CD4-positive, alpha-beta T cell treated with Interleukin-15 for 4 hours (primary cell): ENCODE measurements around the gene ARMCX2.
A peak's percentile ranks its signal among the peaks of the same experiment; 100 is the strongest.
"Not testable (repeated sequence)": the region's sequence is repeated elsewhere in the genome, so short reads cannot be mapped to it uniquely, and the experiment has no call there.

ENCODE experiments used
- DNase-seq: peaks from one replicate; pipeline ENCODE4 v3.0.0-alpha.2; 2020; ENCODE audit warnings: low spot score

Gene ARMCX2

DNA sequence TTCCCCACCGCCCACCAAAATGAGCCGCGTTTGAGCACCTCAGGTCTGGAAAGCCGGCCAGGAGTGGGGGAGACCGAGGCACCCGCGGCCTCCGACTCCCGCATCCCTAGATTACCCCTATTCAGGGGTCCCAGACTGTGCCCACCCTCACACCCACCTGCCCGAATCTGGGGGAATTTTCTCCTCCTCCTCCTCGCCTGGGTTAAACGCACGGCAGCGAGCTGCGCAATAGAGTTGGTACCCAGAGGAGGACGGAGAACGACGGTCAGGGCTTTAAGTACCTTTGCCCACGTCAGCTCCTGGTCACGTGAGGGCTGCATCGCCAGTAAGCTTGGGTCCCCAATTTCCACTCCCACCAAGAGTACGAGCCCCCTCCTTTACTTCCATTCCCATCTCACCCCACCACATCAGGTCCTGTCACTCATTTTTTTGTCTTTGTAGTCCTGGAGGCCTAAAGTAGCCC is at the start of gene ARMCX2:
TSS of gene ARMCX2 (minus strand) at position 250 of the 463 bp plus-strand sequence. CDS start 2,262 bp downstream, outside the sequence.
- DNase-seq = peak; percentile 0

DNA sequence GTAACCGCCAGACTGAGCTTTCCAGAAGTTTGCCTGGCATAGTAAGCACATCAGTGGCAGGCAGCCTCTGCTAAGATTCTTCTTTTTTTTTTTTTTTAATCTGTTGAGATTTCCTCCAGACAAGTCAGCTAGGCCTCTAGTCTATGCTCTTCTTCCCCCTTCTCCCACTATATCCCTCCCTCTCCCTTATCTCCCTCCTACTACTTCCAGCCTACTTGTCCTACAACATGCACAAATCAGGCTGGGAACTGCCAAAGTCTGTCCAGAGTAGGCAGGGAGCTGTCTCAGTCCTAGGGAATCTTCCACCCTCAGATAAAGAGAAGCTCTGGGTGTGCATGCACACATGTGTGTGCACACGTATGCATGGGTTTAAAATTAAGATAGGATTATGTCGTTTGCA is 49.7 kb upstream of the ARMCX2 start:
- no peak for DNase-seq

DNA sequence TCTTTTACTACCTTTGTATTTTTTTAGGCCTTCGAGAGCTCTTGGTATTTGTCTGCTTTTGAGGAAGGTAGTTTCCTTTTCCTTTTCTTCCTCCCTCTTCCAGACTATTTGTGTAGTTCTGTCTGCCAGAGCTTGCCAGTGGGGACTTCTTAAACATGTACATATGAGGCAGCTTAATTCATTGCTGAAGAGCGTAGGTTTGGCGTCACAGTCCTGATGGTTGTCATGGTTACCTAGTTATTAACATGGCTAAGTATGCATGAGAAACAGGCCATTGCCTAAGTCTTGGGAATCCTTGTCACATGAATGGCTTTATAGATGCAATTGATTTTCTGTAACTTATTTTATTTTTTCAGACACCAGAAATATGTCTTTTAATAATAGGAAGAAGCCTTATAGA is 48.5 kb upstream of the ARMCX2 start:
- no peak for DNase-seq

DNA sequence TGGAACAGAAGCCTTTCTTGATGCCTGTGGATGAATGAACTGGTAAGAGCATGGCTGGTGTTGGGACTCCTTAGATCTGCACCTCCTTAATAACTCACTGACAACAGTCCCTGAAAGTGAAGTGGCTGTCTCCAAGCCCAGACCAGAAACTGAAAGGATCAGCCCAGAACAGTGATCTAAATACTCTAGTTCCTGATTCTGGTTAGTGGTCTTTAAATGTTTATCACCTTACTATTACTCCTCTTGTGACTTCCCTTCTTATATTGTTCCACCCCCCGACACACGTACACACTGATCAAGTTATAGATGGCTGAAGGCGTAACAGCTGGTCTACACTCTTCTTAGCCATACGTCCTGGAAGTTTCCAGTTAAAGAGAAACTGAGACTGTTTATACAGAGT is 33.8 kb upstream of the ARMCX2 start:
- DNase-seq = no peak

DNA sequence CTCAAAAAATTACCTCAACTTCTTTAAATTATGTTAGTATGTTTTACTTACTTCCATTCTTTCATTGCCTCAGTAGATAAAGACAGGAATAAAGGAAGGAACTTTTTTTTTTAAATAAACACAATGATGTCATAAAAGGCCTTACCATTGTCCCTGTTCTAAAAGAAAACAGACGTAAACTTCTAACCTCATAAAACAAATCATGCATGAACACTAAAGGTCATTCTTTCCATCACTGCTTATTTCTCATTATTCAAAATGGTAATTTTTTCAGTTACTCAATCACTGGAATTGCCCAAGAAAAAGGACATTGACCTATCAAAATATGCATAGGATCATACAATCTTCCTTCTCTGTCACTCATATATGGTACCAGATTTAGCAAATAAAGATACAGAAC is 32.2 kb upstream of the ARMCX2 start:
- no peak for DNase-seq

DNA sequence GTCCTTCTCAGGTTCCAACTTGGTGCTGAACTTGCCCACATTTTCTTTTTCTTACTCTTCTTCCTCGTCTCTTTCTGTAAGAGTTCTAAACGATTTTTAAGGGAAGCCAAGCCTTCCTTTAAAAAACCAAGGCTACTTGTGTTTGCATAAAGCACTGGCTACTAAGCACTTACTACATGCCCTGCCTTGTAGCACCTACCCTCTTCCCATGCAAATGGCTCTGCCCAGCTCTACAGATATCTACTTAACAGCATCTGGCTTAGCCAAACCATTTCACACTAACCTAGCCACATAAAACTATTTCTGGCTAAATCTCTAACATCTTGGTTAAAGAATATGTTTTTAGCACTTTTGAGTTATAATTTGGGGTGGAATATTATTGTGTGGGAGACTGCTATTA is 26.9 kb upstream of the ARMCX2 start:
- no peak for DNase-seq

DNA sequence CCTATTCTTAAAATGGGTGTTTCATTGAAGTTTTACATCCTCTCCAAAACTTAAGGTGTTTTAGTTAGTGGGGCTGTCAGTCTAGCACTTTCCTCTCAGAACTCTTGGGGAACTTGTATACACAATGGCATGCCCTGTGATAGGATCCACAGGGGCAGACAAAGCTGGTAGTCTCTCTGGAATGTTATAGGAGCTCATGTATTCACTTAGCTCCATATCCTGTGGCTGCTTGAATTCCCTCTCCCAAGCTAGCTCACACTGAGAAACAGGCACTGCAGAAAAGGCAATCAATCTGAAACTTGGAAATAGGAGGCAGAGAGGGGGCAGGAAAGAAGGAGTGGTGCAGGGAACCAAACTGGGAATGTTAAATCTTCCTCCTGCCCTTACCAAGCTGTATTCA is 26.3 kb upstream of the ARMCX2 start:
- no peak for DNase-seq

DNA sequence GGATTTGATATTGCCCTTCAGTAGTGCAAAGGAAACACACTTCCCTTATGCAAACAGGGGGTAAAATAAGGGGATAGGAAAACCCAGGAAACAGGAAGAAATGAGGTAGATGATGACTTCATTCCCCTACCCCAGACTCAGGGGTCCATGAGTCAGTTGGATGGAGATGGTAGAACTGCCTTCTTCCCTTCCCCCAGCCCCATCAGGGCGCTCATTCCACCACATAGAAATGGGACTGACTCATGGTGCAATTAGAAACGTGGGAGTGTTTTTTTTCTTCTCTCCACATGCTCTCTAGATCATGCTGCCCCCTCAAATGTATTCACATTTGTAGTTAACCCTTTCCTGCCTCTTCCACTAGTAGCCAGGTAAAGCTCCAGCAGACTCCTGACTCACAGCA is 23.1 kb upstream of the ARMCX2 start:
- DNase-seq = no peak

DNA sequence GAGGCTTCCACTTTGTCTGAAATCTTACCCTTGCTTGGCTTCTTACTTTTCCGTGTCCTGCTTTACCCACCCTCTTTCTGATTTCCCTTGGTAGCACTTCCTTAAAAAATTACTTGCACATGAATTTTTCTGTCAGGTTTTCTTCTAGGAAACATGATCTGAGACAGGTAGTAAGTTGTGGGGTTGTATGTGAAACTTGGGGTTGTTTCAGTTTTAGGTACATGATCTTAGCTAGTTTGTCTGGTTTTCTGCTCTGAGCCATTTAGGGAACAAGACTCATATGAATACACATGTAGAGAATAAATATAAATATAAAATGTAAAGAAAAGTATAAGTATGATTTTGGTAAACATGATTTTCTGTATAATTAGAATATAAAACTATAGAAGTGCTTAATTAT is 17.4 kb upstream of the ARMCX2 start:
- DNase-seq = no peak

DNA sequence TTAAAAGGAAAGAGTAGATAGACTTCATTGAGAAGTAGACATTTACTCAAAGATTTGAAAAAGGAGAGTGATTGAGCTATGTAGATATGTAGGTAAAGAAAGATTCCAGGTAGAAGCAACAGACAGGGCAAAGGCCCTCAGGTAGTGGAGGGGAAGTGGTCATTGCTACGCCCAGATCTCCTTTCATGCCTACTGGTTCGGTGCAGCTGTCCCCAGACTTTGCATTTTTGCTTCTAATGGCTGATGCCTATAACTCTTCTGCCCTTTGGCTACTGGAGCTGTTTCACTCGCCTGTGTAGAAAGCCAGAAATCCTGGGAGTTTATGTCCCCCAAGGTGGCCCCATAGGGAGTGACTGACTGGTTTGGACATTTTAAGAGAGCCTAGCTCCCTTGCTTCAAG is 16.9 kb upstream of the ARMCX2 start:
- DNase-seq = no peak

DNA sequence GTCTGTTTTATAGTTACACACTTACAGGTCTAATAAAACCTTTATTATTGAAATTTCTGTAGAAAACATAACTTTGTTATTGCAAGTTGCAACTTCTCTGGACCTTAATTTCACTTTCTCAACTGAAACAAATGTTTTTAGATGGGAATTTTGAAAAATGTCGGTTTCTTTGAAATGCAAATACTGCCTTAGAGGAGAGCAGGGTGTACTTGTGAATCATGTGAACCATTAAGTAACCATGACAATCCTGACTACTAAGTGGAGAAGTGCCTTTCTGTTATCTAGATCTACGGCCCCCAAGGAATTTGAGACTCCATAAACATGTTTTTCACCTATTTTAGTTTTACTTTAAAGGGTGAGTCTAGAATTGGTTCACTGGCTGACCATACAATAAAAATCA is 8.5 kb upstream of the ARMCX2 start:
- DNase-seq = no peak

DNA sequence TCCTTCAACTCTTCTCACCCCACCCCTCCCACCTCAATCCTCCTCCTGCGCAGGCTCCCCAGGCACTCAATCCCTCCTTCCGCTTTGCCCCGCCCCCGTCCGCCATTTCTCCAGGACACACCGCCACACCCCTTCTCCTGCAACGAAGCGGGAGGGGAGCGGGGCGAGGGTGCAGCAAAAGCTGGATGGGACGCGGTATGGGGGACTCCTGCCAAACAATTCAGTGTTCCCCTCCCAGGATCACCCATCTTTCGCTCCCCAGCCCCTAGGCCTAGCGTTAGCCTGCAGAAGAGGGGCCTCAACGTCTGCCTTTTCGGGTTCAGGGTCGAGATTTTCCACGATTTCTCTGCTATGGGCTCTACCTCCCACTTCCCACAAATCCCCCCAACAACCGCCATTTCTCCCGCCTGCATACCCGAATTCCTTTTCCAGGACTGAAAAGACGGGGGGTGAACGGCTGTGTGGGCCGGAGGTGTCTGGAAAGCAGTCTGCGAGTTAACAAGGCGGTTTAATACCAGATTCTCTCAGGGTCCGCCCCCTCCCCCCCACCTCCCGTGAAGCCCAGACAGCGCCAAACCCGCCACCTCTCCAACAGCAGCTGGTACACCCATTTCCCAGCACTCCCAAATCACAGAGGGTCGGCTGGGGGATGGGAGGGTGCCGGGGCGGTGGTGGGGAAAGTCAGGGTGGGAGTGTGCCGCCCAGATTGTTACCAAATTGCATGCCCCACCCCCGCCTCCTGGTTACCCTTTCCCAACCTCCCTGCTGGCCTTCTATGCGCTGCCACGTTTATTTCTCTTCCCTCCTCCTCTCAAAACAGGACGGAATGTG is 774 bp downstream of the ARMCX2 start:
- peak; percentile 44 for DNase-seq

DNA sequence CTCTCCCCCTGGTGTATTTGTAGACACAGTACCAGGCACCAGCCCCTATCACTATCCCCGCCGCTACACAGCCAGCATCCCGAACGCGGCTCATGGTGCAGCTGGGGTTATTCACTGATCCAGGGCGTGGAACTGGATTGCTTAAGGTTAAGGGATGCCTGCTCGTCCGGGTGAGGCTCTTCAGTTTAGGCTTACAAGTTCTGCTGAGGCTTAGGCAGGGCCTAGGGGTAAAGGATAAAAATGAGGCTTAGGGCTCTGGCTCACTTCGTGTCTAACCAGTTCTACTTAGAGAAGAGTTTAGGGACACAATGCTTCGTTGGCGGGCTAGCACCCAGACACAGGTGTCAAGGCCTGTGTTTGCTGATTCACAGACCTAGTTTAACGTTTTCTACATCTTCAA is 2.2 kb downstream of the ARMCX2 start:
- DNase-seq = no peak

DNA sequence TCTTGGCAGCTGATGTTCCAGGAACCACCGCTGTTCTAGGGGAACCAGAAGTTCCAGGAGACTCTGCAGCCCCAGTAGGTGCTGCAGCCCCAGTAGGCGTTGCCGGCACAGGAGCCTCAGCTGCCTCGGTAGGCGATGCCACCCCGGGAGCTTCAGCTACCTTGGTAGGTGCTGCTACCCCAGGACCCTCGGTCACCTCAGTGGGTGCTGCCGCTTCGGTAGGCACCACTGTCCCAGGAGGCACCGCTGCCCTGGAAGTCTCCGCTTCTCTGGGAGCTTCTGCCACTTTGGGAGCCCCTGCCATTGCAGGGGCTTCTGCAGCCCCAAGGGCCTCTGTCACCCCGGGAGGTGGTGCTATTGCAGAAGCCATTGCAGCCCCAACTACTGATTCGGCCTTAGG is 2.8 kb downstream of the ARMCX2 start:
- DNase-seq = no peak

DNA sequence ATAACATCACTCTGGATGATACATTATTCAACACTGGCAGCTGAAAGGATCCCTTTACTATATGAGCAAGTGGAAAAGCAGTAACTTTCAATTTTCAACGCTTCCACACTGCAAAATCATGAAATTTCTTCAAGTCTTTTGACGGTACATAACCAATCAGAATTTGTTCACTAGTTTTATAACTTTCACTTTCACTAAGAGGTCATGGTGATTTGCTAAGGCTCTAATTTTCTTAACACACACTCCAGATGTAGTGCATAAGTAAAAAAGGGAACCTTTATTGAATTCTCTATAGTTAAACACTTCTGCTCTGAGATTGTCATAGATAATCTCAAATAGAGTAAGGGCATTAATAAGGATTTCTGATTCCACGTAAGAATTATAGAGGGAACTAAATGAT is 4.1 kb downstream of the ARMCX2 start:
- peak; percentile 2 for DNase-seq

DNA sequence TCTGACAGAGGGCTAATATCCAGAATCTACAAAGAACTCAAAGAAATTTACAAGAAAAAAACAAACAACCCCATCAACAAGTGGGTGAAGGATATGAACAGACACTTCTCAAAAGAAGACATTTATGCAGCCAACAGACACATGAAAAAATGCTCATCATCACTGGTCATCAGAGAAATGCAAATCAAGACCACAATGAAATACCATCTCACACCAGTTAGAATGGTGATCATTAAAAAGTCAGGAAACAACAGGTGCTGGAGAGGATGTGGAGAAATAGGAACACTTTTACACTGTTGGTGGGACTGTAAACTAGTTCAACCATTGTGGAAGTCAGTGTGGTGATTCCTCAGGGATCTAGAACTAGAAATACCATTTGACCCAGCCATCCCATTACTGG is 11.9 kb downstream of the ARMCX2 start:
- DNase-seq = not testable (repeated sequence)

DNA sequence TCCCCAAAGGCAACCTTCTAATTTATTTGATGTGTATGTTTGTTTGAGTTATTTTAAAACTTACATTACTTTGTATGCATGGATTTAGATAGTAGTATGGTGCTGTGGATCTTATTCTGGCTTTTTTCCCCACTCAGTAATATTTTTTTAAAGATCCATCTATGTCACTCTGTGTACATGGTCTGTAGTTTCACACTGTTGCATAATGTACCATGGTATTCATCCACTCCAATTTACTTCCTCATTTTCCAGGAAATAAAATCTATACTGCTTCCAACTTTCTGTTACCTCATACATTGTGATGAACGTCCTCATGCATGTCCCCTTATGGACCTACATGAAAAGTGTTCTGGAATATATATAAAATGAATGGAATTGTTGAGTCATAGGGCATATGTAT is 17.6 kb downstream of the ARMCX2 start:
- no peak for DNase-seq

DNA sequence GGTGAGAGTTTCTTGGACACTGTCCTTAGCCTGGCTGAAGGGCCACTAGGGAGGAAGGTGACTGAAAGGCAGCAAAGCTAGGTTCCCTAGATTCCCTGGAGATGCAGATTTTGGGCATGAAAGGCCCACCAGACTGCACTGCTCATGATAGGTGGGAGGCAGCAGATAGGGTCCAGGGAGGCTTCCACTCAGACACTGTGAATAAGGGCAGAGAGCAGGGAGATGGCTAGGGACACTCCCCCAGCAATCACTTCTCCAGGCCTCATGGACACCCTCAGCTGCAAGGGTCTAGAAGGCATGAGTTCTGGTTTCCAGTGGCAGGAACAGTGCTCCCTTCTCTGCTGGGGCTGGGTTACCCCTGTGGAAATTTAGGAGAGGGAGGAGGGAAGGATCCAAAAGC is 20.1 kb downstream of the ARMCX2 start:
- no peak for DNase-seq

DNA sequence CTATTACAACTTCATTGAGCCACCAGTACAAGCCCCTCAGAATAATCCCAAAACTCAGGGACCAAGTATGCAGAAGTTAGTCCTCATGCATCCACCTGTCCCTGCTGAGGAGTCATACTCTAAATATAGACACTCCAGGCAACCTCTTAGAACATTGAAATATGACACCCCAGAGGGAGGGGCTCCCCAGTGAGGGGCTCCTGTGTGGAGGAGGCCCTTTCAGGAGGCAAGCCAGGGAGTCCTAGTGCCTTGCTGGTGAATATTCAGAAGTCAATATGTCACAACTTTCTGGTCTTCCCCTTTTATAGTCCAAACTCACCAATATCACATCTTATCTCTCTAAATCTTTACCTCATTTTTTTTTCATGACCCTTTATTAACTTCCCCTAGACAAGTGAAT is 40.3 kb downstream of the ARMCX2 start:
- no peak for DNase-seq

DNA sequence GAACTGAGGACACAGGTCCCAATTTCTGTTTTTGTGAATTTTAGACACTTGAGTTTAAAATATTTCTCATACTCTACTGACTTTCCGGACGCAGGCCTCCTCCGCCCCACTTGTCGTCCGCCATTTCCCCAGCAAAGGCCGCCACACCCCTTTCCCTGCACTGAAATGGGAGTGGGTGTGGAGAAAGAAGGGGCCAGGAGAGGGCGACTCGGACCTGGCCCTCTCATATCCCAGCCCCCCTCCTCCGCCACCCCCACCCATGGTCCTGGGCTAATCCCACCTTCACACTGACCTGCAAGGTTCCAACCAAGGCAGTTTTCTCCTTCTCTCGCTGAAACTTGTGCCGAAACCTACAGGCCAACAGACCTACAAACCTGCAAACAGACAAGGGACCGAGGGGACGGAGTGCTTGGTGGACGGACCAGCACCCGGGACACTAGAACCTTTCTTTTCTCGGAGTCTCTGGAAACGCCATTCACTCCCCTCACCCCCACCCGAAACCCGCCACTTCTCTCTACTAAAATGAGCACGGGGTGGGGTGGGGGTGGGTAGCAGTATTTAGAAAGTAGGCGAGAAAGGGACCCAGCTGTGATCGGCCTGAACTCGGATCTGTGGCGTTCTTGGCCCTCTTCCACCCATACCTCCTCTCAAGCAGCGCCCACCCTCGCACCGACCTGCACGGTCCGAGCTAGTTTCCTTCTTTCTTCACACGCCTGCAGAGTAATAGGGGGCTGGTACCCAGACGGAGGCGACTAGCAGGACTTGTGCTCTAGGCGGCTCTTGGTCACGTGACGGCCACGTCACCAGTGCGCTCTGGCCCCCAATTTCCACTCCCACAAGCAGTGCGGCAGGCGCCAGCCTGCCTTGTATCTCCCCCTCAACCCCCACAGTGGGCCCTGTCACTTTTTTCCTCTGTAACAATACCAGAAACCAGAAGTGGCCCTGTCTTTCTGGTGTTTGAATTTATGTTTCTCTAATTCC is 42.1 kb downstream of the ARMCX2 start, which contains the start of gene ARMCX6:
TSS of gene ARMCX6 (minus strand) at position 790 of the 981 bp plus-strand sequence. CDS start 1,380 bp downstream, outside the sequence.
- peak; percentile 62 for DNase-seq

DNA sequence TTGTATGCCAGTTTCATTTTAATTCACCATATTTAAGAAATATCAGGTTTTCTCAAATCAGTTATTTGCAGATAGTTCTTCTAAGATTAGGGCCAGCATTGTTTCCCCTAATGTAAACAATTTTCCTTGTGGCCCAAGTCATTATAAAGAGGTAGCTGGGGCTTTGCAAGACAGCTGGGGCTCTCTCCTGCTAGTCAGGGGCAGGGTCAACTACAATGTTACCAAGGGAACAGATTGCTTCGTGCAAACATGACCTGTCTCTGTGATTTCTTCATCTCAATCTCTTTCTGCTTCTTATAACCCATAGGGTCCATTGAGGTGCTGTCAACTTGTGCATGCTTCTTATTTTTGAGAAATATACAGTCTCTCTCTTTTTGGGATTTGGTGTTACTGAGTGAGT is 53.9 kb downstream of the ARMCX2 start:
- no peak for DNase-seq
